ENCODE measurements around the gene MRPL2. TPM values are rescaled to one million over a fixed set of nuclear protein-coding genes. Genes with fewer than 3 reads are reported as not detected.

The MRPL2 gene
- total and polyA plus RNA-seq, 5 donors from 2014 or later, result 29.3 to 52.6 (median 48.1) TPM

DNA sequence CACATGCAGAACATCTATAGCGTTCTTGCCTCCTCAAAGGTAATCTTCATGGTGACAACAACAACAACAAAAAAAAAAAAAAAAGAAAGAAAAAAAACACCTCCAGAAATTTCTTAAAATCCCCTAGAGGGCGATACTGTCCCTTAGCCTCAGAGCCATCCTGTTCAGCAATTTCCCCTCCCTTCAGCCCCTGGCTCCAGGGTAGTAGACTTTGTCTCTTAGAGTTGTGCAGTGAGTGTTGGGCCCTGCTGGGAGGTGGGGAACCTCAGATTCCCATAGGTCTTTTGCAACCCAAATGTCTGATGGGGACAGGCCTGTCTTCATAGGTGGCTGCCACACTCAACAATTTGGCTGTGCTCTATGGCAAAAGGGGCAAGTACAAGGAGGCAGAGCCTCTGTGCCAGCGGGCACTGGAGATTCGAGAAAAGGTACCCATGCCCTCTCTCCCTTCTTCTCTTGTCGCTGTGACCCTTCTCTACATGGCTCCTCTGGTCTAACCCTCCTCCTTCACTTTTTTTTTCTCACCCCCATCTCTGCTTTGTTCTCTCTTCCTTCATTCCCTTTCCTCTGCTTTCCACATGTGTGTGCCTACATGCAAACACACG, 10.9 kb upstream of the MRPL2 start:
- H3K36me3 ChIP-seq (ENCODE audit: control insufficient read depth, insufficient read depth, low read length), result peaks cover 19% of the 10 kb centered on the region
- no peaks in the 10 kb centered on the region for H3K4me1 ChIP-seq (ENCODE audit: control insufficient read depth, insufficient read depth, low read length, poor library complexity, severe bottlenecking)
- H3K4me3 Mint-ChIP-seq, result peak overlapping the region in 1 of 4 donors; percentile 63
- H3K27me3 Mint-ChIP-seq, result peaks cover 23% of the 10 kb centered on the region
- no peaks in the 10 kb centered on the region for H3K9me3 ChIP-seq (ENCODE audit: control insufficient read depth in 2 of 2, low read length in 2 of 2)
- DNase-seq (peak in 2 of 3 donors; percentile 40 to 72), ATAC-seq (ENCODE audit: low read depth in 2 of 2) (peak; percentile 34 to 45)
- no peak overlapping the region for H3K4me3 ChIP-seq (ENCODE audit: low read depth, low read length)
- H3K27ac Mint-ChIP-seq, result peak overlapping the region in 2 of 3 donors; percentile 29 to 83
- no peaks in the 10 kb centered on the region for H3K9me3 Mint-ChIP-seq
- peaks cover 35% of the 10 kb centered on the region for H3K36me3 Mint-ChIP-seq
- H3K27me3 ChIP-seq (ENCODE audit: control insufficient read depth, insufficient read depth, low read length), result no peaks in the 10 kb centered on the region
- H3K27ac ChIP-seq (ENCODE audit: insufficient read depth, low read length, poor library complexity, severe bottlenecking), result no peak overlapping the region
- peaks cover 0 to 11% (median 4%) of the 10 kb centered on the region in 4 donors for H3K4me1 Mint-ChIP-seq

DNA sequence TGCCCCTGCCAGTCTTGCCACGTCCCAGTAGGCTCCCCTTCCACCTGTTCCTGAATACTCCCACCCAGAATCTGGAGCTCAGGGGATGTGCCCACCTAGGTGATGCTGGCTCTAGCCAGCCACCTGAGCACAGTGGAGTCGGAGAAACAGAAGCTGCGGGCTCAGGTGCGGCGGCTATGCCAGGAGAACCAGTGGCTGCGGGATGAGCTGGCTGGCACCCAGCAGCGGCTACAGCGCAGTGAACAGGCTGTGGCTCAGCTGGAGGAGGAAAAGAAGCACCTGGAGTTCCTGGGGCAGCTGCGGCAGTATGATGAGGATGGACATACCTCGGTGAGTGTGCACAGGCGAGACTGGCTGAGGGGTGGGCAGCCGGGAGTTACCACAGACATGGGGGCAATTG, 3.6 kb upstream of the MRPL2 start:
- H3K4me1 ChIP-seq (ENCODE audit: control insufficient read depth, insufficient read depth, low read length, poor library complexity, severe bottlenecking), result peaks cover 21% of the 10 kb centered on the region
- peaks cover 4% of the 10 kb centered on the region for H3K27me3 Mint-ChIP-seq
- H3K36me3 ChIP-seq (ENCODE audit: control insufficient read depth, insufficient read depth, low read length), result peaks cover 16% of the 10 kb centered on the region
- peaks cover 7 to 42% (median 24%) of the 10 kb centered on the region in 4 donors for H3K4me1 Mint-ChIP-seq
- no peaks in the 10 kb centered on the region for H3K9me3 ChIP-seq (ENCODE audit: control insufficient read depth in 2 of 2, low read length in 2 of 2)
- no peak overlapping the region for H3K4me3 ChIP-seq (ENCODE audit: low read depth, low read length)
- DNase-seq (no peak), ATAC-seq (ENCODE audit: low read depth in 2 of 2) (no peak)
- no peaks in the 10 kb centered on the region for H3K27me3 ChIP-seq (ENCODE audit: control insufficient read depth, insufficient read depth, low read length)
- no peak overlapping the region for H3K27ac Mint-ChIP-seq
- H3K4me3 Mint-ChIP-seq, result peak overlapping the region in 1 of 4 donors; percentile 44
- no peak overlapping the region for H3K27ac ChIP-seq (ENCODE audit: insufficient read depth, low read length, poor library complexity, severe bottlenecking)
- no peaks in the 10 kb centered on the region for H3K9me3 Mint-ChIP-seq
- peaks cover 33% of the 10 kb centered on the region for H3K36me3 Mint-ChIP-seq

DNA sequence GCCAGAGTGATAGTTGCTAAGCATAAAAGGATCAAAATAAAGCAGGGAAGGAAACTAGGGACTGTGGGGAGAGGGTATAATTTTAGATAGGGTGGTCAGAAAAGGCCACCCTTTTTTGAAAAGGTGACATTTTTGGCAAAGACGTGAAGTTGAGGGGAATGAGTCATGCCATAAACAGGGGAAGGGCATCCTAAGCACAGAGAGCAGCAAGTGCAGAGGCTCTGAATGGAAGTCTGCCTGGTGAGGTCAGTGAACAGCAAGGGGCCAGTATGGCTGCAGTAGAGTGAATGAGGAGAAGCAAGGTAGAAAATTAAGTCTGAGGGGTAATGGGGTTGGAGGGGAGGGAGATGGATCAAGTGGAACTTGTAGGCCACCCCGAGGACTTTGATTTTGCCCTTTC, 2.6 kb upstream of the MRPL2 start:
- Histone ChIP-seq H3K9me3 (ENCODE audit: control insufficient read depth in 2 of 2, low read length in 2 of 2) (no peaks in the 10 kb centered on the region), H3K36me3 (ENCODE audit: control insufficient read depth, insufficient read depth, low read length) (peaks cover 16% of the 10 kb centered on the region), H3K27ac (ENCODE audit: insufficient read depth, low read length, poor library complexity, severe bottlenecking) (no peak overlapping the region), H3K27me3 (ENCODE audit: control insufficient read depth, insufficient read depth, low read length) (no peaks in the 10 kb centered on the region), H3K4me3 (ENCODE audit: low read depth, low read length) (no peak overlapping the region), H3K4me1 (ENCODE audit: control insufficient read depth, insufficient read depth, low read length, poor library complexity, severe bottlenecking) (peaks cover 22% of the 10 kb centered on the region)
- ATAC-seq (ENCODE audit: low read depth in 2 of 2), result no peak
- H3K27me3 Mint-ChIP-seq, result peaks cover 4% of the 10 kb centered on the region
- H3K4me3 Mint-ChIP-seq, result peak overlapping the region; percentile 28 to 99 (median 95)
- H3K9me3 Mint-ChIP-seq, result no peaks in the 10 kb centered on the region
- peaks cover 33% of the 10 kb centered on the region for H3K36me3 Mint-ChIP-seq
- no peak overlapping the region for H3K27ac Mint-ChIP-seq
- DNase-seq, result no peak
- peaks cover 7 to 46% (median 25%) of the 10 kb centered on the region in 4 donors for H3K4me1 Mint-ChIP-seq

DNA sequence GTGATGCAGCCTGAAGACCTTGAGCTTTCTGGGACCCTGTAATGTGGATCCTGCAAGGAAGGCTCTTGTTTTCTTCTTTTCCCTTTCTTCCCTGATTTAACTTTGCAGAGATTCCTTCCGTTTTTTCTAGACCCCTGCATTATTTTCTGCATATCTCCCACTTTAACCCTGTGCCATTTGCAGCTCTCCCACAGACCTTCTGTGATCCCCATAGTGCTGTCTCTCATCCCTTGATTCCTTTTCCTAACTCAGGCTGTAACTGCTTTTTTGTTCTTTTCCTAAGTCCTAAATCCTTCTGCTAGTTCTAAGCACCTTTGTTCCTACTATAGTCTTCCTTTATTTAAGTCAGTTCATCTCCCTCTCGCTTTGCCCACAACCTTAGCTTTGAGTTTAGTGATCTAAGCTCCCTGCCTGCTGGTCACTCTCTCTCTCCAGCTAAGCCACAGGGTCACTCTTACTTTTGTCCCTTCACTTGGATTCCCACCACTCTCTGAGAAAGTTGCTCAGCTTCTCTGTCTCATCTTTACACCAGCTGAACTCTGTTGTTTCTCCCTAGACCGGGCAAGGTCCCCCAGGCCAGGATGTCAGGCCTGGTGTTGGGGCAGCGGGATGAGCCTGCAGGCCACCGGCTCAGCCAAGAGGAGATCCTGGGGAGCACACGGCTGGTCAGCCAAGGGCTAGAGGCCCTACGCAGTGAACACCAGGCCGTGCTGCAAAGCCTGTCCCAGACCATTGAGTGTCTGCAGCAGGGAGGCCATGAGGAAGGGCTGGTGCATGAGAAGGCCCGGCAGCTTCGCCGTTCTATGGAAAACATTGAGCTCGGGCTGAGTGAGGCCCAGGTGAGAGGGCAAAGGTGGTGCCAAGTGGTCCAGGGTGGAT, 1.8 kb upstream of the MRPL2 start:
- Mint-ChIP-seq H3K36me3 (peaks cover 29% of the 10 kb centered on the region), H3K4me1 (peaks cover 7 to 49% (median 26%) of the 10 kb centered on the region in 4 donors)

DNA sequence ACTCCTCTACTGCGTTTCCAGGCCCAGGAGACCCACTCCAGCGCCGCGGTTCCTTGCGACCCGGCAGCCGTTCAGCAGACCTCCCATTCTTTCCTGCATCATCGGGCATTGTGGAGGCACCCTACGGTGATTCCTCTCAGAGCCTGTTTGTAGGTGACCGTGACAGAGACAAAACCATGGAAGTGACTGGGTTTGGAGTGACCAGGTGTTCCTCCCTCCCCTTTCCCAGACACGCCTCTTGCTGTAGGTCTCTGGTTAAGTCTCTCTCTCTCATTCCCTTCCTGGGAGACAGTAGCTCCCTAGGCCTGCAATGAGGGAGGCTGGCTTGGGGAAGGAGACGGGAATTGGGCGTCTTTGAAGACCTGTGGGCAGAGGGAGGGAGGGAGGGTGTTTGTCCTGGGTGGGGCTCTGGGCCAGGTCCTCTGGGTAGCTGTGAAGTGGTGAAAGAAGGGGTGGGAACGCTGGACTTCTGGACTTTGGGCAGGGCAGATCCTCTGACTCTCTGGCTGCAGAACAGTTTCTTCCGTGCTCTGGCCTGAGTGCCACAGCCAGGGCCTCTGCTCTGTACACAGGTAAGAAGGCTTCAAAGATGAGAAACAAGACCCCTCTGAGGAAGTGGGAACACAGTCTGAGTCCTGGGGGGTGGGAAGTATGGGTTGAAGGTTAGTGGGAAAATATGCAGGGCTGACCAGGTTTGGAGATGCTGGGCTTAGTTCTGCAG, 960 bp upstream of the MRPL2 start:
- H3K27me3 Mint-ChIP-seq, result peaks cover 4% of the 10 kb centered on the region
- peak overlapping the region; percentile 84 for H3K27ac ChIP-seq (ENCODE audit: insufficient read depth, low read length, poor library complexity, severe bottlenecking)
- no peaks in the 10 kb centered on the region for H3K9me3 Mint-ChIP-seq
- peaks cover 31% of the 10 kb centered on the region for H3K36me3 Mint-ChIP-seq
- peak overlapping the region; percentile 96 to 99 (median 98) for H3K27ac Mint-ChIP-seq
- peaks cover 8% of the 10 kb centered on the region for H3K36me3 ChIP-seq (ENCODE audit: control insufficient read depth, insufficient read depth, low read length)
- peak overlapping the region; percentile 98 for H3K4me3 ChIP-seq (ENCODE audit: low read depth, low read length)
- DNase-seq (no peak), ATAC-seq (ENCODE audit: low read depth in 2 of 2) (no peak)
- no peaks in the 10 kb centered on the region for H3K9me3 ChIP-seq (ENCODE audit: control insufficient read depth in 2 of 2, low read length in 2 of 2)
- peaks cover 22% of the 10 kb centered on the region for H3K4me1 ChIP-seq (ENCODE audit: control insufficient read depth, insufficient read depth, low read length, poor library complexity, severe bottlenecking)
- peak overlapping the region; percentile 95 to 99 (median 96) for H3K4me3 Mint-ChIP-seq
- H3K27me3 ChIP-seq (ENCODE audit: control insufficient read depth, insufficient read depth, low read length), result no peaks in the 10 kb centered on the region
- peaks cover 7 to 56% (median 27%) of the 10 kb centered on the region in 4 donors for H3K4me1 Mint-ChIP-seq

More for the DNA sequence above, 1.8 kb upstream of the MRPL2 start:
- DNase-seq (no peak), ATAC-seq (ENCODE audit: low read depth in 2 of 2) (no peak)
- Histone ChIP-seq H3K4me3 (ENCODE audit: low read depth, low read length) (peak overlapping the region; percentile 6), H3K27ac (ENCODE audit: insufficient read depth, low read length, poor library complexity, severe bottlenecking) (no peak overlapping the region), H3K9me3 (ENCODE audit: control insufficient read depth in 2 of 2, low read length in 2 of 2) (no peaks in the 10 kb centered on the region), H3K27me3 (ENCODE audit: control insufficient read depth, insufficient read depth, low read length) (no peaks in the 10 kb centered on the region), H3K36me3 (ENCODE audit: control insufficient read depth, insufficient read depth, low read length) (peaks cover 9% of the 10 kb centered on the region), H3K4me1 (ENCODE audit: control insufficient read depth, insufficient read depth, low read length, poor library complexity, severe bottlenecking) (peaks cover 22% of the 10 kb centered on the region)
- Mint-ChIP-seq H3K27ac (peak overlapping the region in 2 of 3 donors; percentile 90 to 98), H3K27me3 (peaks cover 4% of the 10 kb centered on the region), H3K4me3 (peak overlapping the region; percentile 95 to 99 (median 96)), H3K9me3 (no peaks in the 10 kb centered on the region)

DNA sequence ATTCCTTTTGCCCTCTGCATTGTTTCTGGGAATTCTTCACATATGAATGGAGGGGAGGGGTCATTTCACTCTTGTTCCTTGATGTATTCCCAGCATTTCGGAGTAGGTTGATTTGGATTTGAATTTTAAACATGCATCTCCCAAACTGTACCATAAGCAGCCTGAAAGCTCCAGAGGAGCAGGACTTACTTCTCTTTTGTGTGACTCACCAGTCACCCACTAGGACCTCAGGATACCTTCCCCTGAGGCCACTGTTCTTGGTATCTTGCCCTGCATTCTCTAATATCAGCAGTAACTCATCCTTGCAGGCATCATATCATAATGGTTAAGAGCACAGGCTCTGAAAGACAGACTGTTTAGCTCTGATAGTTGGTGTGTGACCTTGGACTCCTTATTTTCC, 703 bp downstream of the MRPL2 start:
- peaks cover 5% of the 10 kb centered on the region for H3K36me3 ChIP-seq (ENCODE audit: control insufficient read depth, insufficient read depth, low read length)
- peak overlapping the region; percentile 96 to 99 (median 98) for H3K27ac Mint-ChIP-seq
- H3K27me3 Mint-ChIP-seq, result peaks cover 4% of the 10 kb centered on the region
- H3K9me3 ChIP-seq (ENCODE audit: control insufficient read depth in 2 of 2, low read length in 2 of 2), result no peaks in the 10 kb centered on the region
- H3K4me1 Mint-ChIP-seq, result peaks cover 7 to 64% (median 32%) of the 10 kb centered on the region in 4 donors
- H3K36me3 Mint-ChIP-seq, result peaks cover 19% of the 10 kb centered on the region
- no peak for ATAC-seq (ENCODE audit: low read depth in 2 of 2)
- H3K4me3 Mint-ChIP-seq, result peak overlapping the region; percentile 95 to 99 (median 96)
- no peak for DNase-seq
- H3K4me1 ChIP-seq (ENCODE audit: control insufficient read depth, insufficient read depth, low read length, poor library complexity, severe bottlenecking), result peaks cover 29% of the 10 kb centered on the region
- H3K27ac ChIP-seq (ENCODE audit: insufficient read depth, low read length, poor library complexity, severe bottlenecking), result peak overlapping the region; percentile 84
- no peaks in the 10 kb centered on the region for H3K27me3 ChIP-seq (ENCODE audit: control insufficient read depth, insufficient read depth, low read length)
- peak overlapping the region; percentile 98 for H3K4me3 ChIP-seq (ENCODE audit: low read depth, low read length)
- no peaks in the 10 kb centered on the region for H3K9me3 Mint-ChIP-seq

DNA sequence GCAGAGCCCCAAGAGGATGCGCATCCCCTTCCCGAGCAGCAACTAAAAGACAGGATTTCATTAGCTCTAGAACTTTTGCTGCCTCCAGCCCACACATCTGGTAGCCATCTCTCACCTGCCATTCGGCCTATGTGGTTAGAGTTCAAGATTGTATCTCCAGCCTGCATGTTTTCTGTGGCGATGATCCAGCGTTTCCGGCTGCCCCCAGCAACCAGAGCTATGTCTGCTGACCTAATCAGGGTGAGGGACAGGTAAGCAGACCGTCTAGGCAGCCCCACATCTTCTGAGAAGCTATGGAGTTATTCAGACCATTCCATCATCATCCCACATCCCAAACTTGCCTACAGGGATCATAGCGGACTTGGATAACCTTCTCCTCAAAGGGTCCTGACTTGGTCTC, 3.3 kb downstream of the MRPL2 start:
- no peaks in the 10 kb centered on the region for H3K9me3 Mint-ChIP-seq
- Histone ChIP-seq H3K9me3 (ENCODE audit: control insufficient read depth in 2 of 2, low read length in 2 of 2) (no peaks in the 10 kb centered on the region), H3K36me3 (ENCODE audit: control insufficient read depth, insufficient read depth, low read length) (peaks cover 5% of the 10 kb centered on the region), H3K4me1 (ENCODE audit: control insufficient read depth, insufficient read depth, low read length, poor library complexity, severe bottlenecking) (peaks cover 39% of the 10 kb centered on the region), H3K27me3 (ENCODE audit: control insufficient read depth, insufficient read depth, low read length) (no peaks in the 10 kb centered on the region), H3K4me3 (ENCODE audit: low read depth, low read length) (no peak overlapping the region), H3K27ac (ENCODE audit: insufficient read depth, low read length, poor library complexity, severe bottlenecking) (no peak overlapping the region)
- H3K4me1 Mint-ChIP-seq, result peaks cover 4 to 74% (median 47%) of the 10 kb centered on the region in 4 donors
- no peak overlapping the region for H3K27ac Mint-ChIP-seq
- no peak for ATAC-seq (ENCODE audit: low read depth in 2 of 2)
- DNase-seq, result no peak
- H3K27me3 Mint-ChIP-seq, result no peaks in the 10 kb centered on the region
- peaks cover 14% of the 10 kb centered on the region for H3K36me3 Mint-ChIP-seq
- peak overlapping the region; percentile 19 to 98 (median 63) for H3K4me3 Mint-ChIP-seq

All from CD4-positive, CD25-positive, alpha-beta regulatory T cell (primary cell).